Activated CD4-positive, CD25-positive, alpha-beta regulatory T cell treated with anti-CD3 and anti-CD28 coated beads, Interleukin-2, amount 50 U/mL, for 24 hours (primary cell): ENCODE measurements around the gene TMEM131L.
"Not testable (repeated sequence)": the region's sequence is repeated elsewhere in the genome, so short reads cannot be mapped to it uniquely, and the experiment has no call there.

Experiments used
- ATAC-seq, 2 donors: fragments of 150-1000 bp; cut with Tn5 transposase; one replicate each; pipeline ENCODE4 v1.10.0; 2021; ENCODE audit warnings: mild to moderate bottlenecking in 1 of 2, moderate library complexity in 1 of 2

TMEM131L gene

GRCh38 chr4:153466081-153466948 is at the start of gene TMEM131L:
TSS of gene TMEM131L (plus strand) at chr4:153466360. CDS start at chr4:153466398, 38 bp downstream.
- peak; percentile 74 to 78 for ATAC-seq

- ATAC-seq: not testable (repeated sequence)
Observed at GRCh38 chr4:153416456-153416855, 49.7 kb upstream of the TMEM131L start.

GRCh38 chr4:153418121-153418520 is 48.0 kb upstream of the TMEM131L start:
- ATAC-seq: no peak

GRCh38 chr4:153418558-153418957 is 47.6 kb upstream of the TMEM131L start:
- ATAC-seq: no peak

GRCh38 chr4:153419029-153419428 is 47.1 kb upstream of the TMEM131L start:
- ATAC-seq: no peak

GRCh38 chr4:153419673-153420278 is 46.4 kb upstream of the TMEM131L start:
- ATAC-seq: no peak

- ATAC-seq: no peak
Observed at GRCh38 chr4:153420361-153420760, 45.8 kb upstream of the TMEM131L start.

GRCh38 chr4:153421941-153422340 is 44.2 kb upstream of the TMEM131L start:
- peak; percentile 84 to 90 for ATAC-seq

GRCh38 chr4:153426207-153426885 is 39.8 kb upstream of the TMEM131L start:
- ATAC-seq: peak; percentile 34 to 49

GRCh38 chr4:153427363-153428071 is 38.6 kb upstream of the TMEM131L start:
- no peak for ATAC-seq

- ATAC-seq: no peak
Observed at GRCh38 chr4:153428941-153429475, 37.2 kb upstream of the TMEM131L start.

- ATAC-seq: peak; percentile 67 to 78
Observed at GRCh38 chr4:153432965-153433753, 33.0 kb upstream of the TMEM131L start.

- no peak for ATAC-seq
Observed at GRCh38 chr4:153433754-153434105, 32.4 kb upstream of the TMEM131L start.

GRCh38 chr4:153434190-153434589 is 32.0 kb upstream of the TMEM131L start:
- peak; percentile 53 to 62 for ATAC-seq

- peak; percentile 86 to 93 for ATAC-seq
Observed at GRCh38 chr4:153438916-153439756, 27.0 kb upstream of the TMEM131L start.

- no peak for ATAC-seq
Observed at GRCh38 chr4:153439831-153440230, 26.3 kb upstream of the TMEM131L start.

- no peak for ATAC-seq
Observed at GRCh38 chr4:153440475-153440874, 25.7 kb upstream of the TMEM131L start.

GRCh38 chr4:153447175-153447905 is 18.8 kb upstream of the TMEM131L start:
- no peak for ATAC-seq

GRCh38 chr4:153448003-153448731 is 18.0 kb upstream of the TMEM131L start:
- ATAC-seq: no peak
